ENCODE results near the gene MRPS23. TPM values are rescaled to one million over a fixed set of nuclear protein-coding genes. Genes with fewer than 3 reads are reported as not detected.
A peak's percentile ranks its signal among the peaks of the same experiment; 100 is the strongest.

MRPS23 gene
- total and polyA plus RNA-seq, 2 donors (not counting 1 experiment from before 2014, with no cell fraction given), result 27.9 to 40.0 TPM

GRCh38 chr17:57823469-57824401 is 26.1 kb downstream of the MRPS23 start:
- peak; percentile 44 to 51 for DNase-seq (ENCODE audit: low read depth in 2 of 2)
- no peaks in the 10 kb centered on the region for H4K20me1 ChIP-seq (ENCODE audit: control insufficient read depth, extremely low read depth, insufficient read depth, low read length)
- H3K27ac ChIP-seq (ENCODE audit: insufficient read depth, low read length), result no peak overlapping the region
- H3K4me3 ChIP-seq (replicated peaks in 1 of 4; ENCODE audit: control extremely low read depth in 1 of 4, insufficient read depth in 1 of 4, low read depth in 3 of 4, low read length in 4 of 4), result no peak overlapping the region
- no peaks in the 10 kb centered on the region for H3K36me3 ChIP-seq (ENCODE audit: control insufficient read depth, insufficient read depth, low read length)
- no peaks in the 10 kb centered on the region for H3K27me3 ChIP-seq (ENCODE audit: control insufficient read depth, insufficient read depth, low read length)
- TF ChIP-seq EZH2 (IDR thresholded peaks at IDR 0.05; ENCODE audit: low read length, missing control alignments) (no peak), CTCF (conservative IDR thresholded peaks at IDR 0.05 in 1 of 2, IDR thresholded peaks at IDR 0.05 in 1 of 2; ENCODE audit: low read depth in 1 of 2, low read length in 2 of 2) (no peak)
- H2AFZ ChIP-seq (ENCODE audit: low read length), result no peak overlapping the region
- no peaks in the 10 kb centered on the region for H3K9me3 ChIP-seq (ENCODE audit: control insufficient read depth, insufficient read depth, low read depth, low read length)
- H3K4me1 ChIP-seq (ENCODE audit: control insufficient read depth, extremely low read depth, insufficient read depth, low read length), result no peaks in the 10 kb centered on the region
- H3K4me2 ChIP-seq (ENCODE audit: extremely low read depth, insufficient read depth, low read length), result no peak overlapping the region
- H3K9ac ChIP-seq (ENCODE audit: insufficient read depth, low read length), result no peak overlapping the region
- no peaks in the 10 kb centered on the region for H3K79me2 ChIP-seq (ENCODE audit: control insufficient read depth, insufficient read depth, low read length)

- Histone ChIP-seq H3K4me1 (ENCODE audit: control insufficient read depth, extremely low read depth, insufficient read depth, low read length) (no peaks in the 10 kb centered on the region), H3K27ac (ENCODE audit: insufficient read depth, low read length) (no peak overlapping the region), H3K36me3 (ENCODE audit: control insufficient read depth, insufficient read depth, low read length) (no peaks in the 10 kb centered on the region), H4K20me1 (ENCODE audit: control insufficient read depth, extremely low read depth, insufficient read depth, low read length) (no peaks in the 10 kb centered on the region), H3K27me3 (ENCODE audit: control insufficient read depth, insufficient read depth, low read length) (no peaks in the 10 kb centered on the region), H3K4me3 (replicated peaks in 1 of 4; ENCODE audit: control extremely low read depth in 1 of 4, insufficient read depth in 1 of 4, low read depth in 3 of 4, low read length in 4 of 4) (no peak overlapping the region), H2AFZ (ENCODE audit: low read length) (no peak overlapping the region), H3K9me3 (ENCODE audit: control insufficient read depth, insufficient read depth, low read depth, low read length) (no peaks in the 10 kb centered on the region), H3K79me2 (ENCODE audit: control insufficient read depth, insufficient read depth, low read length) (no peaks in the 10 kb centered on the region), H3K9ac (ENCODE audit: insufficient read depth, low read length) (no peak overlapping the region), H3K4me2 (ENCODE audit: extremely low read depth, insufficient read depth, low read length) (no peak overlapping the region)
- DNase-seq (ENCODE audit: low read depth in 2 of 2), result no peak
- TF ChIP-seq EZH2 (IDR thresholded peaks at IDR 0.05; ENCODE audit: low read length, missing control alignments) (no peak), CTCF (conservative IDR thresholded peaks at IDR 0.05 in 1 of 2, IDR thresholded peaks at IDR 0.05 in 1 of 2; ENCODE audit: low read depth in 1 of 2, low read length in 2 of 2) (no peak)
Measured at GRCh38 chr17:57819867-57820266, 30.0 kb downstream of the MRPS23 start.

- H3K36me3 ChIP-seq (ENCODE audit: control insufficient read depth, insufficient read depth, low read length), result no peaks in the 10 kb centered on the region
- TF ChIP-seq EZH2 (IDR thresholded peaks at IDR 0.05; ENCODE audit: low read length, missing control alignments), result no peak
- TF ChIP-seq CTCF (conservative IDR thresholded peaks at IDR 0.05 in 1 of 2, IDR thresholded peaks at IDR 0.05 in 1 of 2; ENCODE audit: low read depth in 1 of 2, low read length in 2 of 2), result no peak
- no peak overlapping the region for H3K9ac ChIP-seq (ENCODE audit: insufficient read depth, low read length)
- no peaks in the 10 kb centered on the region for H3K9me3 ChIP-seq (ENCODE audit: control insufficient read depth, insufficient read depth, low read depth, low read length)
- no peak overlapping the region for H3K4me2 ChIP-seq (ENCODE audit: extremely low read depth, insufficient read depth, low read length)
- DNase-seq (ENCODE audit: low read depth in 2 of 2), result peak in 1 of 2 donors; percentile 30
- H3K27ac ChIP-seq (ENCODE audit: insufficient read depth, low read length), result no peak overlapping the region
- no peaks in the 10 kb centered on the region for H4K20me1 ChIP-seq (ENCODE audit: control insufficient read depth, extremely low read depth, insufficient read depth, low read length)
- no peaks in the 10 kb centered on the region for H3K27me3 ChIP-seq (ENCODE audit: control insufficient read depth, insufficient read depth, low read length)
- H3K4me1 ChIP-seq (ENCODE audit: control insufficient read depth, extremely low read depth, insufficient read depth, low read length), result no peaks in the 10 kb centered on the region
- no peaks in the 10 kb centered on the region for H3K79me2 ChIP-seq (ENCODE audit: control insufficient read depth, insufficient read depth, low read length)
- no peak overlapping the region for H3K4me3 ChIP-seq (replicated peaks in 1 of 4; ENCODE audit: control extremely low read depth in 1 of 4, insufficient read depth in 1 of 4, low read depth in 3 of 4, low read length in 4 of 4)
- H2AFZ ChIP-seq (ENCODE audit: low read length), result no peak overlapping the region
Measured at GRCh38 chr17:57819285-57819684, 30.6 kb downstream of the MRPS23 start.

Measured in fibroblast of lung (primary cell).